Sigmoid colon (tissue), 7 donors: ENCODE results near the gene ASIC3. TPM values are rescaled to one million over a fixed set of nuclear protein-coding genes. Genes with fewer than 3 reads are reported as not detected.
A peak's percentile ranks its signal among the peaks of the same experiment; 100 is the strongest.
"Not testable (repeated sequence)": the region's sequence is repeated elsewhere in the genome, so short reads cannot be mapped to it uniquely, and the experiment has no call there.

ENCODE experiments used
- DNase-seq: peaks from one replicate; pipeline ENCODE4 v3.0.0-alpha.2; 2019
- H3K27ac ChIP-seq, 4 donors: fragments of 200-600 bp; sonication (generic); one replicate each; pipeline ENCODE4 v1.5.1; 2016 to 2019; ENCODE audit warnings: mild to moderate bottlenecking in 1 of 4
- H3K27me3 ChIP-seq, 3 donors: fragments of 200-600 bp; sonication (generic); one replicate each; pipeline ENCODE4 v1.5.1; 2019; ENCODE audit warnings: mild to moderate bottlenecking in 1 of 3
- H3K36me3 ChIP-seq, 4 donors: fragments of 200-600 bp; sonication (generic); one replicate each; pipeline ENCODE4 v1.5.1; 2016 to 2019
- H3K4me1 ChIP-seq, 4 donors: fragments of 200-600 bp; sonication (generic); one replicate each; pipeline ENCODE4 v1.5.1; 2017 to 2019
- H3K4me3 ChIP-seq, 4 donors: fragments of 200-600 bp; sonication (generic); one replicate each; pipeline ENCODE4 v1.5.1; 2017 to 2019; ENCODE audit warnings: mild to moderate bottlenecking in 2 of 4, moderate library complexity in 1 of 4
- H3K9me3 ChIP-seq, 4 donors: fragments of 200-600 bp in 3 of 4; sonication (generic) in 3 of 4; one replicate each; pipeline versions ENCODE4 v1.5.1 to v1.6.1; 2013 to 2019
- CTCF ChIP-seq, 4 experiments: fragments of 450-650 bp in 3 of 4; fragments of 200-600 bp in 1 of 4; IDR thresholded peaks; one replicate each; pipeline ENCODE4 v1.5.1; 2016 to 2019; ENCODE audit warnings: antibody characterized with exemption in 4 of 4, mild to moderate bottlenecking in 3 of 4, moderate library complexity in 2 of 4
- EP300 ChIP-seq, 4 donors: sonication (generic); formaldehyde crosslinking; IDR thresholded peaks; one replicate each; pipeline ENCODE4 v1.6.1; 2017; ENCODE audit warnings: antibody characterized with exemption in 4 of 4
- POLR2A ChIP-seq, 2 donors: fragments of 450-650 bp; IDR thresholded peaks; one replicate each; pipeline ENCODE4 v1.6.1; 2016; ENCODE audit warnings: antibody characterized with exemption in 2 of 2, mild to moderate bottlenecking in 2 of 2, moderate library complexity in 2 of 2
- POLR2AphosphoS5 ChIP-seq, 4 donors: sonication (generic); formaldehyde crosslinking; IDR thresholded peaks; one replicate each; pipeline ENCODE4 v1.6.1; 2017; ENCODE audit warnings: antibody characterized with exemption in 4 of 4
- WGBS, 2 donors: extraction: QIAGEN DNeasy Blood & Tissue Kit; methylation state at CpG; one replicate each; pipeline ENCODE4 v1.1.7; 2013; 5-methylcytosine and 5-hydroxymethylcytosine counted together
- intact Hi-C: fragments of 100-400 bp; cut with DNase I; formaldehyde crosslinking; loops from one replicate; pipeline ENCODE4 v1.15.1; 2023
- polyA plus RNA-seq, 3 donors: library from polyadenylated mRNA; stranded (reverse); fragments of 200-250 nt; gene quantifications; one replicate each; pipeline ENCODE4 v1.2.3, GENCODE V29; 2013
- total RNA-seq, 4 donors: library from RNA; depleted of rRNA; stranded (reverse); fragments of >200 nt; gene quantifications; one replicate each; pipeline ENCODE4 v1.1.0, GENCODE V29; 2016
- donor health status: healthy with polysubstance abuse.
- donor health status: Bipolar disorder and iron deficiency.
- donor health status: healthy.

Gene ASIC3
- total and polyA plus RNA-seq, 7 donors, result 0.46 to 8.6 (median 3.1) TPM

GRCh38 chr7:151024435-151025056 is 23.8 kb upstream of the ASIC3 start, which contains the start of gene ATG9B:
Gene ATG9B (minus strand): TSS chr7:151024494. CDS start chr7:151024423, 71 bp downstream.
- Histone ChIP-seq H3K27ac (no peak within 1 kb of the TSS), H3K9me3 (no peaks in the 10 kb centered on the region), H3K27me3 (peaks cover 0 to 15% (median 0%) of the 10 kb centered on the region in 3 donors), H3K36me3 (no peaks in the 10 kb centered on the region), H3K4me1 (peaks cover 0 to 15% (median 10%) of the 10 kb centered on the region in 4 donors), H3K4me3 (no peak within 1 kb of the TSS)
- DNase-seq, result no peak
- no peak for TF ChIP-seq POLR2A (IDR thresholded peaks at IDR 0.05)
- no peak for TF ChIP-seq POLR2AphosphoS5 (IDR thresholded peaks at IDR 0.05)
- no peak for TF ChIP-seq CTCF (IDR thresholded peaks at IDR 0.05)
- no peak for TF ChIP-seq EP300 (IDR thresholded peaks at IDR 0.05)
- intact Hi-C loops, result loop anchor here (5.0 kb wide), 1 partner anchor 57 kb away; no protein-coding TSS in a partner anchor
- 78 to 85% methylated on average over 4 of the region's 4 CpGs for WGBS, 2 donors

- intact Hi-C loops, result loop anchor here (5.0 kb wide), 1 partner anchor 59 kb away; no protein-coding TSS in a partner anchor
Observed at GRCh38 chr7:151025924-151026671, 22.2 kb upstream of the ASIC3 start.

GRCh38 chr7:151026771-151027727 is 21.3 kb upstream of the ASIC3 start:
- 43 to 50% methylated on average over 19 of the region's 19 CpGs for WGBS, 2 donors

More at GRCh38 chr7:151025924-151026671, 22.2 kb upstream of the ASIC3 start:
- peaks cover 0 to under 1% (median 0%) of the 10 kb centered on the region in 3 donors for H3K27me3 ChIP-seq
- WGBS, 2 donors, result 86 to 90% methylated on average over 4 of the region's 4 CpGs
- peaks cover 0 to 23% (median 15%) of the 10 kb centered on the region in 4 donors for H3K4me1 ChIP-seq
- no peaks in the 10 kb centered on the region for H3K36me3 ChIP-seq
- no peak overlapping the region for H3K4me3 ChIP-seq
- H3K9me3 ChIP-seq, result no peaks in the 10 kb centered on the region
- TF ChIP-seq CTCF (IDR thresholded peaks at IDR 0.05), result no peak
- no peak for TF ChIP-seq EP300 (IDR thresholded peaks at IDR 0.05)
- no peak for TF ChIP-seq POLR2AphosphoS5 (IDR thresholded peaks at IDR 0.05)
- no peak for TF ChIP-seq POLR2A (IDR thresholded peaks at IDR 0.05)
- no peak for DNase-seq
- no peak overlapping the region for H3K27ac ChIP-seq

GRCh38 chr7:151027728-151028130 is 20.6 kb upstream of the ASIC3 start:
- H3K27ac ChIP-seq, result peak overlapping the region; percentile 69 to 89 (median 84)
- not testable (repeated sequence) for DNase-seq, H3K27me3 ChIP-seq, H3K9me3 ChIP-seq, H3K36me3 ChIP-seq
- intact Hi-C loops, result loop anchor here (2.0 to 5.0 kb wide), 3 partner anchors 31 to 83 kb away; partner anchors contain the start of gene SLC4A2
- WGBS, 2 donors, result 10 to 18% methylated on average over 16 of the region's 16 CpGs
- peaks cover 0 to 23% (median 15%) of the 10 kb centered on the region in 4 donors for H3K4me1 ChIP-seq
- peak overlapping the region; percentile 40 to 77 (median 68) for H3K4me3 ChIP-seq

More at GRCh38 chr7:151026771-151027727, 21.3 kb upstream of the ASIC3 start:
- DNase-seq, H3K9me3 ChIP-seq, H3K27me3 ChIP-seq, H3K36me3 ChIP-seq: not testable (repeated sequence)
- intact Hi-C loops, result loop anchor here (5.0 kb wide), 1 partner anchor 60 kb away; no protein-coding TSS in a partner anchor
- Histone ChIP-seq H3K4me3 (peak overlapping the region in 1 of 4 donors; percentile 77), H3K4me1 (peaks cover 0 to 23% (median 15%) of the 10 kb centered on the region in 4 donors), H3K27ac (peak overlapping the region in 2 of 4 donors; percentile 82 to 89)
